ENCODE data around the gene KLHL29.

DNA sequence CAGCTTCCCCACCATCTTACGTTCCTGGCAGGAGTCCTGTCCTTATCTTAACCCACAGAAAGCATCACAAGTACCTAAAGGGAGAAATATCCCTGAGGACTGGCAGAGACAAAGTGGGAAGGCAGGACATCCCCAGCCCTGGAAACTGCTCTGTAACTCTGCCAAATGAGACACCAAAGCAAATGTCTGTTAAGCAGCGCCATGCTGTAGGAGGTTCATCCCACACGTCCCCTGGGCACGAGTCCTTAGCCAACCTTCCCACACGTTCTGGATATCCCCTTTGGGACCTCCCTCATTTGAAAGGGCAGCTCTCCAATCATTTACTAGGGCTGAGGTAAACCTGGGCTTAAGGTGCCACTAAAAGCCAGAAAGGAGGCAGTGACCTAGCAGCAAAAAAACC, 334.7 kb downstream of the KLHL29 start:
- TF ChIP-seq, protein P1, sequence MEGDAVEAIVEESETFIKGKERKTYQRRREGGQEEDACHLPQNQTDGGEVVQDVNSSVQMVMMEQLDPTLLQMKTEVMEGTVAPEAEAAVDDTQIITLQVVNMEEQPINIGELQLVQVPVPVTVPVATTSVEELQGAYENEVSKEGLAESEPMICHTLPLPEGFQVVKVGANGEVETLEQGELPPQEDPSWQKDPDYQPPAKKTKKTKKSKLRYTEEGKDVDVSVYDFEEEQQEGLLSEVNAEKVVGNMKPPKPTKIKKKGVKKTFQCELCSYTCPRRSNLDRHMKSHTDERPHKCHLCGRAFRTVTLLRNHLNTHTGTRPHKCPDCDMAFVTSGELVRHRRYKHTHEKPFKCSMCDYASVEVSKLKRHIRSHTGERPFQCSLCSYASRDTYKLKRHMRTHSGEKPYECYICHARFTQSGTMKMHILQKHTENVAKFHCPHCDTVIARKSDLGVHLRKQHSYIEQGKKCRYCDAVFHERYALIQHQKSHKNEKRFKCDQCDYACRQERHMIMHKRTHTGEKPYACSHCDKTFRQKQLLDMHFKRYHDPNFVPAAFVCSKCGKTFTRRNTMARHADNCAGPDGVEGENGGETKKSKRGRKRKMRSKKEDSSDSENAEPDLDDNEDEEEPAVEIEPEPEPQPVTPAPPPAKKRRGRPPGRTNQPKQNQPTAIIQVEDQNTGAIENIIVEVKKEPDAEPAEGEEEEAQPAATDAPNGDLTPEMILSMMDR (IDR thresholded peaks at IDR 0.05) = no peak
- TF ChIP-seq POLR2AphosphoS5 (IDR thresholded peaks at IDR 0.05; ENCODE audit: low read depth, low read length) = no peak
- TF ChIP-seq, protein P2, sequence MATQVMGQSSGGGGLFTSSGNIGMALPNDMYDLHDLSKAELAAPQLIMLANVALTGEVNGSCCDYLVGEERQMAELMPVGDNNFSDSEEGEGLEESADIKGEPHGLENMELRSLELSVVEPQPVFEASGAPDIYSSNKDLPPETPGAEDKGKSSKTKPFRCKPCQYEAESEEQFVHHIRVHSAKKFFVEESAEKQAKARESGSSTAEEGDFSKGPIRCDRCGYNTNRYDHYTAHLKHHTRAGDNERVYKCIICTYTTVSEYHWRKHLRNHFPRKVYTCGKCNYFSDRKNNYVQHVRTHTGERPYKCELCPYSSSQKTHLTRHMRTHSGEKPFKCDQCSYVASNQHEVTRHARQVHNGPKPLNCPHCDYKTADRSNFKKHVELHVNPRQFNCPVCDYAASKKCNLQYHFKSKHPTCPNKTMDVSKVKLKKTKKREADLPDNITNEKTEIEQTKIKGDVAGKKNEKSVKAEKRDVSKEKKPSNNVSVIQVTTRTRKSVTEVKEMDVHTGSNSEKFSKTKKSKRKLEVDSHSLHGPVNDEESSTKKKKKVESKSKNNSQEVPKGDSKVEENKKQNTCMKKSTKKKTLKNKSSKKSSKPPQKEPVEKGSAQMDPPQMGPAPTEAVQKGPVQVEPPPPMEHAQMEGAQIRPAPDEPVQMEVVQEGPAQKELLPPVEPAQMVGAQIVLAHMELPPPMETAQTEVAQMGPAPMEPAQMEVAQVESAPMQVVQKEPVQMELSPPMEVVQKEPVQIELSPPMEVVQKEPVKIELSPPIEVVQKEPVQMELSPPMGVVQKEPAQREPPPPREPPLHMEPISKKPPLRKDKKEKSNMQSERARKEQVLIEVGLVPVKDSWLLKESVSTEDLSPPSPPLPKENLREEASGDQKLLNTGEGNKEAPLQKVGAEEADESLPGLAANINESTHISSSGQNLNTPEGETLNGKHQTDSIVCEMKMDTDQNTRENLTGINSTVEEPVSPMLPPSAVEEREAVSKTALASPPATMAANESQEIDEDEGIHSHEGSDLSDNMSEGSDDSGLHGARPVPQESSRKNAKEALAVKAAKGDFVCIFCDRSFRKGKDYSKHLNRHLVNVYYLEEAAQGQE (IDR thresholded peaks at IDR 0.05; ENCODE audit: insufficient read depth in 1 of 2, low read depth in 2 of 2, low read length in 1 of 2) = no peak
- TF ChIP-seq SIN3A (IDR thresholded peaks at IDR 0.05; ENCODE audit: borderline replicate concordance, insufficient read depth, low read depth, low read length) = no peak

Measured in Panc1 (cell line).